ENCODE results near the gene TBPL1. TPM values are rescaled to one million over a fixed set of nuclear protein-coding genes. Genes with fewer than 3 reads are reported as not detected.
A peak's percentile ranks its signal among the peaks of the same experiment; 100 is the strongest.

Gene TBPL1
- total and polyA plus RNA-seq, 11 donors: 9.9 to 20.3 (median 16.0) TPM

- peak overlapping the region in 2 of 12 donors; percentile 8 to 32 for H3K27ac ChIP-seq
- DNase-seq (no peak), ATAC-seq (no peak)
- no peak overlapping the region for H3K4me3 ChIP-seq
- intact Hi-C loops (cut with DNase I): no loop called here
- WGBS, 4 donors: 34 to 49% (median 43%) methylated on average over 1 of the region's 1 CpG
- TF ChIP-seq CTCF (IDR thresholded peaks at IDR 0.05) (no peak), POLR2A (IDR thresholded peaks at IDR 0.05) (no peak)
- no peaks in the 10 kb centered on the region for H3K9me3 ChIP-seq
- peaks cover 0 to 28% (median 9%) of the 10 kb centered on the region in 12 donors for H3K4me1 ChIP-seq
- H3K27me3 ChIP-seq: no peaks in the 10 kb centered on the region
- H3K36me3 ChIP-seq: peaks cover 0 to 10% (median 0%) of the 10 kb centered on the region in 9 donors
These were observed 67.0 kb downstream of the TBPL1 start for GRCh38 chr6:134020071-134020470.

- ATAC-seq: no peak
- 40 to 46% (median 45%) methylated on average over 4 of the region's 4 CpGs for WGBS, 4 donors
- H3K9me3 ChIP-seq: no peaks in the 10 kb centered on the region
- no peaks in the 10 kb centered on the region for H3K27me3 ChIP-seq
- intact Hi-C loops (cut with DNase I): no loop called here
- H3K4me1 ChIP-seq: peaks cover 0 to 28% (median 9%) of the 10 kb centered on the region in 12 donors
- no peak overlapping the region for H3K4me3 ChIP-seq
- H3K36me3 ChIP-seq: peaks cover 0 to 10% (median 0%) of the 10 kb centered on the region in 9 donors
- TF ChIP-seq CTCF (IDR thresholded peaks at IDR 0.05): no peak
- TF ChIP-seq POLR2A (IDR thresholded peaks at IDR 0.05): no peak
- H3K27ac ChIP-seq: peak overlapping the region in 2 of 12 donors; percentile 8 to 32
- DNase-seq: no peak
These were observed 67.5 kb downstream of the TBPL1 start for GRCh38 chr6:134020543-134020942.

- Histone ChIP-seq H3K36me3 (peaks cover 0 to 10% (median 0%) of the 10 kb centered on the region in 9 donors), H3K27ac (peak overlapping the region in 1 of 12 donors; percentile 8), H3K27me3 (no peaks in the 10 kb centered on the region), H3K4me1 (peaks cover 0 to 28% (median 9%) of the 10 kb centered on the region in 12 donors), H3K4me3 (no peak overlapping the region), H3K9me3 (no peaks in the 10 kb centered on the region)
- TF ChIP-seq CTCF (IDR thresholded peaks at IDR 0.05): no peak
- TF ChIP-seq POLR2A (IDR thresholded peaks at IDR 0.05): no peak
- intact Hi-C loops (cut with DNase I): no loop called here
- no peak for DNase-seq
- ATAC-seq: no peak
- WGBS, 4 donors: 51 to 65% (median 63%) methylated on average over 4 of the region's 4 CpGs
These were observed 67.9 kb downstream of the TBPL1 start for GRCh38 chr6:134020968-134021367.

GRCh38 chr6:134021396-134022122 lies 68.5 kb downstream of the TBPL1 start:
- Histone ChIP-seq H3K9me3 (no peaks in the 10 kb centered on the region), H3K4me1 (peaks cover 0 to 28% (median 9%) of the 10 kb centered on the region in 12 donors), H3K36me3 (peaks cover 0 to 10% (median 0%) of the 10 kb centered on the region in 9 donors), H3K27me3 (no peaks in the 10 kb centered on the region), H3K27ac (no peak overlapping the region), H3K4me3 (no peak overlapping the region)
- peak in 1 of 4 donors; percentile 29 for ATAC-seq
- WGBS, 4 donors: 78 to 87% (median 80%) methylated on average over 5 of the region's 5 CpGs
- DNase-seq: no peak
- intact Hi-C loops (cut with DNase I): no loop called here
- TF ChIP-seq POLR2A (IDR thresholded peaks at IDR 0.05): no peak
- TF ChIP-seq CTCF (IDR thresholded peaks at IDR 0.05): no peak
